ENCODE measurements around the gene SLC35C1. TPM values are rescaled to one million over a fixed set of nuclear protein-coding genes. Genes with fewer than 3 reads are reported as not detected.

SLC35C1 gene
- total RNA-seq, 1 experiment from 2014 or later: 9.5 TPM

GRCh38 chr11:45848654-45849081 lies 43.7 kb downstream of the SLC35C1 start:
- Histone ChIP-seq H3K4me3 (ENCODE audit: low read length) (peak overlapping the region; percentile 94), H3K9ac (ENCODE audit: low read length) (peak overlapping the region; percentile 91; the same call in 1 of the 2 replicates), H3K4me1 (ENCODE audit: insufficient read depth, low read length) (peaks cover 19% of the 10 kb centered on the region), H3F3A (ENCODE audit: low read length, unreplicated experiment) (no peaks in the 10 kb centered on the region), H3K27me3 (ENCODE audit: low read length) (no peaks in the 10 kb centered on the region), H3K4me2 (ENCODE audit: low read length) (peak overlapping the region; percentile 93), H3K79me2 (ENCODE audit: low read length) (peaks cover 53% of the 10 kb centered on the region), H3K9me2 (replicated peaks; ENCODE audit: low read length) (no peaks in the 10 kb centered on the region), H2AFZ (ENCODE audit: low read length) (no peak overlapping the region), H4K20me1 (ENCODE audit: low read length) (peaks cover 11% of the 10 kb centered on the region), H3K27ac (ENCODE audit: low read length) (no peak overlapping the region), H3K36me3 (ENCODE audit: low read depth, low read length) (no peaks in the 10 kb centered on the region), H3K9me3 (ENCODE audit: low read length) (no peaks in the 10 kb centered on the region)
- intact Hi-C loops (cut with micrococcal nuclease): no loop called here
- no TSS peak for BruUV-seq (replicated peaks)
- POLR2A ChIA-PET (ENCODE audit: unreplicated experiment): no interaction called here
- peak; percentile 20 for DNase-seq
- CTCF ChIA-PET: interaction anchor here (0.6 kb wide), 1 partner anchor 45 kb away, joined by 7 read pairs; no protein-coding TSS in a partner anchor
- TF ChIP-seq CTCF (conservative IDR thresholded peaks at IDR 0.05; ENCODE audit: low read depth, low read length) (no peak), EZH2phosphoT487 (IDR thresholded peaks at IDR 0.05; ENCODE audit: borderline replicate concordance, low read length) (no peak), EZH2 (IDR thresholded peaks at IDR 0.05; ENCODE audit: low read length, unreplicated experiment) (no peak)
- ATAC-seq: peak; percentile 14

GRCh38 chr11:45850446-45850845 lies 45.5 kb downstream of the SLC35C1 start:
- ChIA-PET CTCF (no interaction called here), POLR2A (ENCODE audit: unreplicated experiment) (no interaction called here)
- no peak for DNase-seq
- Histone ChIP-seq H3F3A (ENCODE audit: low read length, unreplicated experiment) (no peaks in the 10 kb centered on the region), H2AFZ (ENCODE audit: low read length) (no peak overlapping the region), H3K36me3 (ENCODE audit: low read depth, low read length) (no peaks in the 10 kb centered on the region), H3K9me3 (ENCODE audit: low read length) (no peaks in the 10 kb centered on the region), H3K79me2 (ENCODE audit: low read length) (peaks cover 58% of the 10 kb centered on the region), H3K4me1 (ENCODE audit: insufficient read depth, low read length) (peaks cover 17% of the 10 kb centered on the region), H3K9ac (ENCODE audit: low read length) (no peak overlapping the region), H4K20me1 (ENCODE audit: low read length) (peaks cover 14% of the 10 kb centered on the region), H3K27ac (ENCODE audit: low read length) (no peak overlapping the region), H3K4me3 (ENCODE audit: low read length) (no peak overlapping the region), H3K4me2 (ENCODE audit: low read length) (no peak overlapping the region), H3K27me3 (ENCODE audit: low read length) (no peaks in the 10 kb centered on the region), H3K9me2 (replicated peaks; ENCODE audit: low read length) (no peaks in the 10 kb centered on the region)
- BruUV-seq (replicated peaks): no TSS peak
- no peak for ATAC-seq
- TF ChIP-seq EZH2phosphoT487 (IDR thresholded peaks at IDR 0.05; ENCODE audit: borderline replicate concordance, low read length) (no peak), EZH2 (IDR thresholded peaks at IDR 0.05; ENCODE audit: low read length, unreplicated experiment) (no peak), CTCF (conservative IDR thresholded peaks at IDR 0.05; ENCODE audit: low read depth, low read length) (no peak)
- intact Hi-C loops (cut with micrococcal nuclease): no loop called here

GRCh38 chr11:45851228-45851627 lies 46.3 kb downstream of the SLC35C1 start:
- Histone ChIP-seq H4K20me1 (ENCODE audit: low read length) (peaks cover 14% of the 10 kb centered on the region), H3F3A (ENCODE audit: low read length, unreplicated experiment) (no peaks in the 10 kb centered on the region), H3K27me3 (ENCODE audit: low read length) (no peaks in the 10 kb centered on the region), H3K9me2 (replicated peaks; ENCODE audit: low read length) (no peaks in the 10 kb centered on the region), H3K79me2 (ENCODE audit: low read length) (peaks cover 58% of the 10 kb centered on the region), H2AFZ (ENCODE audit: low read length) (no peak overlapping the region), H3K9me3 (ENCODE audit: low read length) (no peaks in the 10 kb centered on the region), H3K4me1 (ENCODE audit: insufficient read depth, low read length) (peaks cover 17% of the 10 kb centered on the region), H3K4me3 (ENCODE audit: low read length) (no peak overlapping the region), H3K27ac (ENCODE audit: low read length) (no peak overlapping the region), H3K4me2 (ENCODE audit: low read length) (no peak overlapping the region), H3K9ac (ENCODE audit: low read length) (no peak overlapping the region), H3K36me3 (ENCODE audit: low read depth, low read length) (0 out of 2 replicates have a peak, but pooled peaks cover 4% of the 10 kb centered on the region)
- intact Hi-C loops (cut with micrococcal nuclease): no loop called here
- CTCF ChIA-PET: no interaction called here
- TF ChIP-seq EZH2 (IDR thresholded peaks at IDR 0.05; ENCODE audit: low read length, unreplicated experiment): no peak
- TF ChIP-seq EZH2phosphoT487 (IDR thresholded peaks at IDR 0.05; ENCODE audit: borderline replicate concordance, low read length): no peak
- TF ChIP-seq CTCF (conservative IDR thresholded peaks at IDR 0.05; ENCODE audit: low read depth, low read length): no peak
- POLR2A ChIA-PET (ENCODE audit: unreplicated experiment): no interaction called here
- no peak for DNase-seq
- ATAC-seq: no peak
- no TSS peak for BruUV-seq (replicated peaks)
